Activated naive CD8-positive, alpha-beta T cell treated with anti-CD3 and anti-CD28 coated beads for 36 hours (primary cell): Measurements from ENCODE around the gene SMTNL1. TPM values are rescaled to one million over a fixed set of nuclear protein-coding genes. Genes with fewer than 3 reads are reported as not detected.
A peak's percentile ranks its signal among the peaks of the same experiment; 100 is the strongest.

Experiments used
- DNase-seq: peaks from one replicate; pipeline ENCODE4 v3.0.0; 2021
- H3K27ac Mint-ChIP-seq: one replicate; pipeline ENCODE4 v1.8.0; 2022; ENCODE audit warnings: mild to moderate bottlenecking, moderate library complexity, mixed read lengths
- H3K27me3 Mint-ChIP-seq: one replicate; pipeline ENCODE4 v1.8.0; 2022; ENCODE audit warnings: mild to moderate bottlenecking, mixed read lengths
- H3K36me3 Mint-ChIP-seq: one replicate; pipeline ENCODE4 v1.8.0; 2021; ENCODE audit warnings: mild to moderate bottlenecking, mixed read lengths
- H3K4me1 Mint-ChIP-seq: one replicate; pipeline ENCODE4 v1.8.0; 2021; ENCODE audit warnings: mixed read lengths
- H3K4me3 Mint-ChIP-seq: one replicate; pipeline ENCODE4 v1.8.0; 2022; ENCODE audit warnings: mild to moderate bottlenecking, moderate library complexity, mixed read lengths
- H3K9me3 Mint-ChIP-seq: one replicate; pipeline ENCODE4 v1.8.0; 2022; ENCODE audit warnings: mixed read lengths
- total RNA-seq, 2 experiments: library from RNA; stranded (reverse); gene quantifications; one replicate each; pipeline ENCODE4 v1.2.3, GENCODE V29; 2021

SMTNL1 gene
- total RNA-seq, 2 experiments from 2014 or later, result not detected

DNA sequence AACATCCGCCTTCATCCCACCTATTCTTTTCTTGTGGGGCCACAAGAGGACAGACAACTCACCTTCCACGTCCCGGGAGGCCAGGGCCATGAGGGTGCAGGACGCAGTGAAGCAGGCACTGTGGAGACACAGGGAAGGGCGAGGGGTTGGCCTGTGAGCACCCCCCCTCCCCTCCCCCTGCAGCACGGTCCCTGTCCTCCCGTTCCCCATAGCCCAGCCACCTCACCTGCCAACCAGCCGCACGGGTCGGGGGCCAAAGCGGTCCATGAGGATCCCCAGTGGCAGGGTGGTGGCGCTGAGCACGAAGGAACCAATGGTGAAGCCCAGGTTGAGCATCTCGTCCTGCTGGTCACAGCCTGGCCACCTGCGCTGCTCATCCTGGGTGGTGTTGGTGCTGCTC lies 36.5 kb upstream of the SMTNL1 start:
- Mint-ChIP-seq H3K27me3 (no peaks in the 10 kb centered on the region), H3K4me1 (peaks cover 4% of the 10 kb centered on the region), H3K9me3 (no peaks in the 10 kb centered on the region), H3K4me3 (no peak overlapping the region), H3K36me3 (peaks cover 21% of the 10 kb centered on the region), H3K27ac (no peak overlapping the region)
- no peak for DNase-seq

- Mint-ChIP-seq H3K36me3 (peaks cover 15% of the 10 kb centered on the region), H3K9me3 (no peaks in the 10 kb centered on the region), H3K4me3 (no peak overlapping the region), H3K27me3 (no peaks in the 10 kb centered on the region), H3K4me1 (peaks cover 3% of the 10 kb centered on the region), H3K27ac (no peak overlapping the region)
- DNase-seq, result no peak
Observed at GRCh38 chr11:57501953-57502352, 35.4 kb upstream of the SMTNL1 start.

- no peaks in the 10 kb centered on the region for H3K27me3 Mint-ChIP-seq
- no peaks in the 10 kb centered on the region for H3K9me3 Mint-ChIP-seq
- H3K27ac Mint-ChIP-seq, result no peak overlapping the region
- peaks cover 15% of the 10 kb centered on the region for H3K36me3 Mint-ChIP-seq
- peaks cover 3% of the 10 kb centered on the region for H3K4me1 Mint-ChIP-seq
- H3K4me3 Mint-ChIP-seq, result no peak overlapping the region
- no peak for DNase-seq
Observed at GRCh38 chr11:57502376-57502775, 35.0 kb upstream of the SMTNL1 start.

DNA sequence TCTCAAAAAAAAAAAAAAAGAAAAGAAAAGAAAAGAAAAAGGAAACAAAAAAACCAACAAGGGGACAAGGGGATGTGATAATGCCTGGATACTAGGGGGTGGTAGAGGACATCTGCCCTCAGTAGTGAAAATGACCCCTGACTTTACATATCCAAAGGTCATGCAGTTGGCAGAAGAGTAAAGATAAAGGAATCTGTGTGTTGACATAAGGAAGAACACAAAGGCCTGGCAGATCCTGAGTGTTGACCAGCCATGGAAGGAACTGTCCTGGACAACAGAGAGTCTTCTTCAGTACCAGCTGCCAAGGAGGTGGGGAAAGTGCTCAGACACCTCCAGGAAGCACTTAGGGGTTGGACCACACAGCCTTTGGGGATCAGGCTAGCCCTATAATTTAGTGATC lies 34.5 kb upstream of the SMTNL1 start:
- no peak for DNase-seq
- Mint-ChIP-seq H3K4me3 (no peak overlapping the region), H3K36me3 (peaks cover 13% of the 10 kb centered on the region), H3K4me1 (peaks cover 3% of the 10 kb centered on the region), H3K27me3 (no peaks in the 10 kb centered on the region), H3K27ac (no peak overlapping the region), H3K9me3 (no peaks in the 10 kb centered on the region)

DNA sequence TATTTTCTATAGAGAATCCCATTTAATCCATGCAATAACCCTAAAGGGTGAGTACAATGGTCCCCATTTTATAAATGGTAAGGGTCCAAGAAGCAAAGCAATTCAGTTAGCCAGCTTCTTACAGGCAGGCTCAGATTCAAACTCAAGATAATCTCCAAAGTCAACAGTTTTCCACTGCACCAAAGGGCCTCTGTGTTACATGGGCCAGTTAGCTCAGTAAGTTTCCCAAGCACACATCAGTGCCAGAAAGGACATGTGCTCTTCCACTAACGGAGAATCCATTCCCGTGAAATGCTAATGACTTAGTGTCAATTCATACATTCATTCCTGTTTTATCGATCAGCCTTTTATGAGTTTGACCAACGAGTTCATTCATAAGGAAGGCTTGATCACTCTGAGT lies 32.9 kb upstream of the SMTNL1 start:
- no peak for DNase-seq
- peaks cover 20% of the 10 kb centered on the region for H3K36me3 Mint-ChIP-seq
- no peak overlapping the region for H3K4me3 Mint-ChIP-seq
- no peaks in the 10 kb centered on the region for H3K9me3 Mint-ChIP-seq
- no peaks in the 10 kb centered on the region for H3K27me3 Mint-ChIP-seq
- H3K27ac Mint-ChIP-seq, result no peak overlapping the region
- H3K4me1 Mint-ChIP-seq, result peaks cover 3% of the 10 kb centered on the region

DNA sequence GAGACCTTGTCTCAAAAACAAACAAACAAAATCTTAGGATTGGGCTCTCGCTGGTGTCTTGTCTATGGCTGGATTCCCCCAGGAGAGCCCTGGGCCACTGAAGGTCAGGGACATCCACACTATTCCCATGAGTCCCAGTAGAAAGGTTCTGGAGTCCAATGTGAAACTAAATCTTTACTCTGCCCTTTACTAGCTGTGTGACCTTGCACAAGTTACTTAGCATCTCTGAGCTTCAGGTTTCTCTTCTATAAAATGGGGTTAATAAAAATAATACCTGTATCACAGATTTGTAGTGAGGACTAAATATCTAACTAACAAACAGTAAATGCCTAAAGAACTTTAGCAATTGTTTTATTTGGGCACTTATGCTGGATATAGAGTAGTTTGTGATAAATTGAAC lies 30.9 kb upstream of the SMTNL1 start:
- Mint-ChIP-seq H3K36me3 (peaks cover 14% of the 10 kb centered on the region), H3K27ac (no peak overlapping the region), H3K4me3 (no peak overlapping the region), H3K27me3 (no peaks in the 10 kb centered on the region), H3K9me3 (no peaks in the 10 kb centered on the region), H3K4me1 (peaks cover 1% of the 10 kb centered on the region)
- no peak for DNase-seq

DNA sequence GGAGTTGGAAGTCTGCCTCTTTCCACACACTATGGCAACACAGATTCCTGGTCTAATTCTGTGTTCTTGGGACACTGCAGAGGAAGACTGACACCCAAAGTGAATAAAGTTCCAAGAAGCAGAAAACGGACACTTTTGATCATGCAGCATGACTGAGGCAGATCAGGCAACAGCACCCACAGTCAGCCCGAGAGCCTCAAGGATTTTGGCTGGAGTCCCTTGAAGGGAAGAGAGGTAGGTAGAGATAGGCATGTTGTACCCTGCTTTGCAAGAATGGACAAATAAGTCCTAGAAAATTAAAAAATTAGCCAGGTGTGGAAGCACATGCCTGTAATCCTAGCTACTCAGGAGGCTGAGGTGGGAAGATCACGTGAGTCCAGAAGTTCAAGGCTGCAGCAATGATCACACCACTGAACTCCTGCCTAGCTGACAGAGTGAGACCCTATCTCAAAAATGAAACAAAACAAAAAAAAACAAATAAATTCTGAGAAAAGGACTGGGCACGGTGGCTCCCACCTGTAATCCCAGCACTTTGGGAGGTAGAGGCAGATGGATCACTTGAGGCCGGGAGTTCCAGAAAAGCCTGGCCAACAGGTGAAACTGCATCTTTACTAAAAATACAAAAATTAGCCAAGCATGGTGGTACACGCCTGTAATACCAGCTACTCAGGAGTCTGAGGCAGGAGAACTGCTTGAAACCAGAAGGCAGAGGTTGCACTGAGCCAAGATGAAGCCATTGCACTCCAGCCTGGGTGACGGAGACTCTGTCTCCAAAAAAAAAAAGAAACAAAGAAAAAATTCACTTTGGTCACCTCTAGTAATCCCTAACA lies 28.8 kb upstream of the SMTNL1 start:
- Mint-ChIP-seq H3K4me1 (peaks cover 22% of the 10 kb centered on the region), H3K9me3 (no peaks in the 10 kb centered on the region), H3K36me3 (peaks cover 15% of the 10 kb centered on the region), H3K4me3 (no peak overlapping the region), H3K27ac (no peak overlapping the region), H3K27me3 (no peaks in the 10 kb centered on the region)
- no peak for DNase-seq

DNA sequence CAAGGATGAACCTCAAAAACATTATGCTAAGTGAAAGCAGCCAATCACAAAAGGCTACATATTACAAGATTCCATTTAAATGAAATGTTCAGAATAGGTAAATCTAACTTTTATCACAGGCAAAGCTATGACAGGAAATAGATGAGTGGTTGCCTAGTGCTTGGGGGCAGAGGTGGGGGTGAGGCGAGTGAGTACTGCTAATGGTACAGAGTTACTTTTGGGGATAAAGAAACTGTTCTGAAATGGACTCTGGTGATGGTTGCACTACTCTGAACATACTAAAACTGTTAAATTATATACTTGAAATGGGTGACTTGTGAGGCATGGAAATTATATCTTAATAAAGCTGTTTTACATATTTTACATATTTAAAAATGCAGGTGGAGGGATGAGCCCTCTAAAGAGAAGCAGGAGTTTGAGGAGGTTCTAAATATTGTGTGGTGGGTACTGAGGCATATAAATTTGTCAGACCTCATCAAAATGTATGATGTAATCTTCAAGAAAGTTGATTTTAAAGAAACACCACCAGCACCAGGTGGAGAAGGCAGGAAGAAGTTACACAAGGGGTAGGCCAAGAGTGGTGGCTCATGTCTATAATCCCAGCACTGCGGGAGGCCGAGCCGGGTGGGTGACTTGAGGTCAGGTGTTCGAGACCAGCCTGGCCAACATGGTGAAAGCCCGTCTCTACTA lies 25.5 kb upstream of the SMTNL1 start:
- Mint-ChIP-seq H3K27me3 (no peaks in the 10 kb centered on the region), H3K36me3 (peaks cover 12% of the 10 kb centered on the region), H3K27ac (peak overlapping the region; percentile 77), H3K9me3 (no peaks in the 10 kb centered on the region), H3K4me1 (peaks cover 30% of the 10 kb centered on the region), H3K4me3 (no peak overlapping the region)
- no peak for DNase-seq

GRCh38 chr11:57512646-57513451 lies 24.5 kb upstream of the SMTNL1 start:
- H3K36me3 Mint-ChIP-seq, result peaks cover 12% of the 10 kb centered on the region
- DNase-seq, result no peak
- H3K27ac Mint-ChIP-seq, result peak overlapping the region; percentile 77
- peak overlapping the region; percentile 100 for H3K4me3 Mint-ChIP-seq
- peaks cover 30% of the 10 kb centered on the region for H3K4me1 Mint-ChIP-seq
- H3K9me3 Mint-ChIP-seq, result no peaks in the 10 kb centered on the region
- H3K27me3 Mint-ChIP-seq, result no peaks in the 10 kb centered on the region

DNA sequence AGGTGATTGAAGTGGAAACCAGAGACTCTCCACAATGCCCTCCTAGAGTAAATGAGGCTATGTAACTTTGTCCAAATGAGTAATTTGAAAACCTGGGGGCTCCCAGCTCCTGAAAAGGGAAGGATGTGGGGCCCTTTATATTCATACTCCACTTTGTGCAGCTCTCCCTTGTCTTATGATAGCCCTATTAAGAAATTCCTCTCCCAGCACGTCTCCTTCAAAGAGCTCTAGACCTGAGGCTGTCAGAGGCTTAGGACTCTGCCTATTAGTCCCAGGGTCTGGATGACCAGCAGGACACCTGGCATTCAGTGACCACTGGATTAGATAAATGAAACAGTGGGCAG lies 24.0 kb upstream of the SMTNL1 start:
- no peaks in the 10 kb centered on the region for H3K9me3 Mint-ChIP-seq
- peaks cover 12% of the 10 kb centered on the region for H3K36me3 Mint-ChIP-seq
- H3K27me3 Mint-ChIP-seq, result no peaks in the 10 kb centered on the region
- peak overlapping the region; percentile 100 for H3K4me3 Mint-ChIP-seq
- H3K4me1 Mint-ChIP-seq, result peaks cover 30% of the 10 kb centered on the region
- H3K27ac Mint-ChIP-seq, result peak overlapping the region; percentile 62
- DNase-seq, result no peak

DNA sequence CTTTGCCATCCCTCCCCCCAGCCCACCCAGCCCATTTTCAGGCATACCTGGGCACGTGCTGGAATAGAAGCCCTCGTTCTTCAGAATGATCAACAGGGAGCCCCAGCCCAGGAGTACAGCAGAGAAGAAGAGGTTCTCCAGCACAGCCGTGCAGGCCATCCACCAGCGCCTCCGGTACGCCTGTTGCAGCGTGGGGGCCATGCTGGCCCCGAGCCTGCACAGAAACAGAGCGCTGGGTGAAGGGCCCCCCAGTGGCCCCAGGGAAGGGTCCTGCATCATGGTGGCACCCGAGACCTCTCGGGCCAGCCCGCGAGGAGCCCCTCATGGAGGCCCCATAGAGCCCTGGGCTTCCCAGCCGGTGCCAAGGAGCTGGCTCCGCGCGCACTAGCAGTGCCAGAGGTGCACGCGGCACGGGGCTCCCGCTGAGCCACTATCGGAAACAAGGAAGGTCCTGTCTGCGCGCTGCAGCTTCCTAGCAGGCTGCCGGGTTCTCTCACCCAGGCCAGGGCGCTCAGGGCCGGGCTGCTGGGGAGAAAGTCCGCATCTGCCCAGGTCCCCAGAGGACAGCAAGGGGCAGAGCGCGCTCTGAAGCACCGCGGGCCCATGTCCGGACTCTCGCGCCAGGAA lies 23.4 kb upstream of the SMTNL1 start:
- Mint-ChIP-seq H3K4me3 (peak overlapping the region; percentile 100), H3K9me3 (no peaks in the 10 kb centered on the region), H3K36me3 (peaks cover 9% of the 10 kb centered on the region), H3K4me1 (peaks cover 30% of the 10 kb centered on the region), H3K27me3 (no peaks in the 10 kb centered on the region), H3K27ac (peak overlapping the region; percentile 92)
- DNase-seq, result peak; percentile 50

DNA sequence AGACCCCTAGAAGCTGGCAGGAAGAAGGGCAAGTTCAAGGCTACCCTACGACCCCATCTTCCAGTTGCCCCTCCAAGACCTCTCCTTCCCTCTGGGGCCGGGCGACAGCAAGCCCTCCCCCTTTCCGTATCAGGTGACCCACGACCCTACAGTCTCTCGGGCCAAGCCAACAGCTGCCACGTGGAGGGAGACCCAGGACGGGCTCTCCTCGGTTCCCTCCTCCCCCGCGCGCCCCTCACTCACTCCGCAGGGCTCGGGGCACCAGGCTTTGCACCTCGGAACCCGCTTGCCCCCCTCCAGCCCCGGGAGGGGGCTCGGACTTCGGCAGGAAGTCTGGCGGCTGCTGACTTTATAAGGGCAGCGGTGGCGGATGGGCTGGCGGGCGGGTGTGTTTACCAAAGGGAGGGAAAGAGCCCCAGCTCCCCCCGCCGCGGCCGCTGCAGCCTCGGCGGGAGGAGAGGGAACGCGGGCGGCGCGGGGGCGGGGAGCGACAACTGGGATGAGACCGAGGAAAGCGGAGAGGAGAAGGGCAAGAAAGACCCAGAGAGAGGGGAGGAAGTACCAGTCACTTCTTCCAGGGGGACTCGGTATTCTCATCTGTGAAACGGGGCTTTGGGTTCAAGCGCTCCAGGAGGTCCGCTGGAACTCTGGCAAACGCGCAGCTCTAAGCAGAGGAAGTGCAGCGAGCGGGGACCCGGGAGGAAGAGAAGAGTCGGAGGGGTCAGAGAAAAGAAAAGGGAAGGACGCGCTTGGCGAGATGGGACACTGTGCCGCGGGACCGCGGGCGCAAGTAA lies 22.7 kb upstream of the SMTNL1 start:
- Mint-ChIP-seq H3K9me3 (no peaks in the 10 kb centered on the region), H3K4me1 (peaks cover 30% of the 10 kb centered on the region), H3K4me3 (peak overlapping the region; percentile 100), H3K27ac (peak overlapping the region; percentile 92), H3K27me3 (no peaks in the 10 kb centered on the region), H3K36me3 (peaks cover 4% of the 10 kb centered on the region)
- DNase-seq, result peak; percentile 62

GRCh38 chr11:57515332-57516060 lies 21.9 kb upstream of the SMTNL1 start, which contains the start of gene SLC43A1:
Gene SLC43A1, minus strand, starts transcription at chr11:57515702. Its CDS starts 1,591 bp downstream, at chr11:57514111.
- Mint-ChIP-seq H3K36me3 (peaks cover 3% of the 10 kb centered on the region), H3K27ac (peak within 1 kb of the TSS; percentile 92), H3K4me3 (peak within 1 kb of the TSS; percentile 100), H3K4me1 (peaks cover 30% of the 10 kb centered on the region), H3K27me3 (no peaks in the 10 kb centered on the region), H3K9me3 (no peaks in the 10 kb centered on the region)
- DNase-seq, result peak; percentile 48

DNA sequence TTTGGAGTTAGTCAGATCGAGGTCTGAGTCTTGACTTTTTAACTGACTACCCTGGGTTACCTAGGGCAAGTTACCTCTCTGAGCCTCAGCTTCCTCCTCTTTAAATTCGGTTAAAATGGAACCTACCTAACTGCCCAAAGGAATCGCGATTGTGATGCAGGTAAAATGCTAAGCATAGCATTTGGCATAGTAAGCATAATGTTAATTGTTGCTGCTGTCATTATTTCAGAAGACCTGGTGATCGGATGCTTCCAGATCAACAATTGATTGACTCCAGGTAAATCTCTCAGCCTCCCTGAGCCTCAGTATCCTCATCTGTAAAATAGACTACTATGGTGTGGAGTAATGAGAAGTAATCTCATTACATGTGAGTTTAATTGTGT lies 21.3 kb upstream of the SMTNL1 start:
- Mint-ChIP-seq H3K4me3 (peak overlapping the region; percentile 100), H3K9me3 (no peaks in the 10 kb centered on the region), H3K4me1 (peaks cover 30% of the 10 kb centered on the region), H3K27ac (peak overlapping the region; percentile 78), H3K27me3 (no peaks in the 10 kb centered on the region), H3K36me3 (peaks cover 3% of the 10 kb centered on the region)
- no peak for DNase-seq
